ENCODE measurements around the gene NUDT21. TPM values are rescaled to one million over a fixed set of nuclear protein-coding genes. Genes with fewer than 3 reads are reported as not detected.

NUDT21 gene
- total and polyA plus RNA-seq, 10 donors: 19.4 to 93.0 (median 65.4) TPM

- no peak for DNase-seq
- WGBS, 5 donors: 57 to 75% (median 67%) methylated on average over 2 of the region's 2 CpGs
- intact Hi-C loops (cut with DNase I; ENCODE audit: low total_unique reads): no loop called here
- H3K27me3 ChIP-seq (replicated peaks in 1 of 7): no peaks in the 10 kb centered on the region
- H3K4me3 ChIP-seq: no peak overlapping the region
- H3K27ac ChIP-seq: peak overlapping the region in 7 of 8 donors; percentile 30 to 93 (median 44)
- no peaks in the 10 kb centered on the region for H3K9me3 ChIP-seq
- H3K4me1 ChIP-seq: peaks cover 37 to 91% (median 66%) of the 10 kb centered on the region in 6 donors
- TF ChIP-seq POLR2AphosphoS5 (IDR thresholded peaks at IDR 0.05) (no peak), POLR2A (IDR thresholded peaks at IDR 0.05) (no peak), CTCF (IDR thresholded peaks at IDR 0.05 in 8 of 11, conservative IDR thresholded peaks at IDR 0.05 in 3 of 11) (no peak)
- H3K36me3 ChIP-seq: no peaks in the 10 kb centered on the region
Measured at GRCh38 chr16:56421313-56421712, 29.8 kb downstream of the NUDT21 start.

GRCh38 chr16:56420613-56421012, 30.5 kb downstream of the NUDT21 start:
- intact Hi-C loops (cut with DNase I; ENCODE audit: low total_unique reads): no loop called here
- Histone ChIP-seq H3K36me3 (no peaks in the 10 kb centered on the region), H3K4me3 (no peak overlapping the region), H3K4me1 (peaks cover 39 to 92% (median 69%) of the 10 kb centered on the region in 6 donors), H3K9me3 (no peaks in the 10 kb centered on the region), H3K27ac (peak overlapping the region in 5 of 8 donors; percentile 32 to 93 (median 90)), H3K27me3 (replicated peaks in 1 of 7) (no peaks in the 10 kb centered on the region)
- no peak for DNase-seq
- TF ChIP-seq POLR2A (IDR thresholded peaks at IDR 0.05): no peak
- no peak for TF ChIP-seq CTCF (IDR thresholded peaks at IDR 0.05 in 8 of 11, conservative IDR thresholded peaks at IDR 0.05 in 3 of 11)
- TF ChIP-seq POLR2AphosphoS5 (IDR thresholded peaks at IDR 0.05): no peak

- peaks cover 39 to 97% (median 70%) of the 10 kb centered on the region in 6 donors for H3K4me1 ChIP-seq
- TF ChIP-seq CTCF (IDR thresholded peaks at IDR 0.05 in 8 of 11, conservative IDR thresholded peaks at IDR 0.05 in 3 of 11): no peak
- no peak for TF ChIP-seq POLR2A (IDR thresholded peaks at IDR 0.05)
- TF ChIP-seq POLR2AphosphoS5 (IDR thresholded peaks at IDR 0.05): no peak
- WGBS, 5 donors: 85 to 94% (median 92%) methylated on average over 8 of the region's 8 CpGs
- no peaks in the 10 kb centered on the region for H3K9me3 ChIP-seq
- H3K27me3 ChIP-seq (replicated peaks in 1 of 7): no peaks in the 10 kb centered on the region
- H3K36me3 ChIP-seq: no peaks in the 10 kb centered on the region
- H3K4me3 ChIP-seq: no peak overlapping the region
- no peak overlapping the region for H3K27ac ChIP-seq
- intact Hi-C loops (cut with DNase I; ENCODE audit: low total_unique reads): no loop called here
- DNase-seq: no peak
Measured at GRCh38 chr16:56419740-56420548, 31.2 kb downstream of the NUDT21 start.

GRCh38 chr16:56417138-56417537, 34.0 kb downstream of the NUDT21 start:
- intact Hi-C loops (cut with DNase I; ENCODE audit: low total_unique reads): no loop called here
- H3K27ac ChIP-seq: no peak overlapping the region
- H3K36me3 ChIP-seq: peaks cover 0 to 20% (median 8%) of the 10 kb centered on the region in 6 donors
- no peak overlapping the region for H3K4me3 ChIP-seq
- 93 to 96% (median 95%) methylated on average over 4 of the region's 4 CpGs for WGBS, 5 donors
- no peak for TF ChIP-seq POLR2AphosphoS5 (IDR thresholded peaks at IDR 0.05)
- TF ChIP-seq CTCF (IDR thresholded peaks at IDR 0.05 in 8 of 11, conservative IDR thresholded peaks at IDR 0.05 in 3 of 11): no peak
- TF ChIP-seq POLR2A (IDR thresholded peaks at IDR 0.05): no peak
- no peak for DNase-seq
- peaks cover 16 to 74% (median 45%) of the 10 kb centered on the region in 6 donors for H3K4me1 ChIP-seq
- H3K9me3 ChIP-seq: no peaks in the 10 kb centered on the region
- H3K27me3 ChIP-seq (replicated peaks in 1 of 7): no peaks in the 10 kb centered on the region

Data from spleen (tissue), 11 donors.